Endometrium (tissue), 2 donors: Measurements from ENCODE around the gene TOR1AIP1.
"Not testable (repeated sequence)": the region's sequence is repeated elsewhere in the genome, so short reads cannot be mapped to it uniquely, and the experiment has no call there.

Experiments
- FAIRE-seq: peaks from 2 replicates; lab custom pipeline; 2012; peaks lifted over from hg19 to GRCh38; lab: Jason Lieb, UNC
- donor health status: control.
- donor health status: control.

TOR1AIP1 gene

GRCh38 chr1:179937668-179938254 lies 55.7 kb downstream of the TOR1AIP1 start:
- FAIRE-seq, result no peak

- no peak for FAIRE-seq
Measured at GRCh38 chr1:179938752-179939151, 56.7 kb downstream of the TOR1AIP1 start.

GRCh38 chr1:179939941-179940340 lies 57.9 kb downstream of the TOR1AIP1 start:
- FAIRE-seq, result no peak

- FAIRE-seq, result no peak
Measured at GRCh38 chr1:179941454-179941853, 59.4 kb downstream of the TOR1AIP1 start.

- FAIRE-seq, result no peak
Measured at GRCh38 chr1:179950651-179951050, 68.6 kb downstream of the TOR1AIP1 start.

GRCh38 chr1:179951383-179952144 lies 69.5 kb downstream of the TOR1AIP1 start:
- FAIRE-seq, result no peak

GRCh38 chr1:179952186-179952585 lies 70.1 kb downstream of the TOR1AIP1 start:
- FAIRE-seq, result no peak

- no peak for FAIRE-seq
Measured at GRCh38 chr1:179953974-179954492, 71.9 kb downstream of the TOR1AIP1 start.

GRCh38 chr1:179954493-179955286 lies 72.6 kb downstream of the TOR1AIP1 start, which contains the start of gene CEP350:
Gene CEP350, plus strand, starts transcription at chr1:179954810. Its CDS starts 31,372 bp downstream, at chr1:179986182.
- FAIRE-seq, result peak; percentile 95

- no peak for FAIRE-seq
Measured at GRCh38 chr1:179955287-179955680, 73.2 kb downstream of the TOR1AIP1 start.

- FAIRE-seq, result no peak
Measured at GRCh38 chr1:179955731-179956130, 73.6 kb downstream of the TOR1AIP1 start.

GRCh38 chr1:179958359-179958758 lies 76.3 kb downstream of the TOR1AIP1 start:
- no peak for FAIRE-seq

GRCh38 chr1:179962168-179962567 lies 80.1 kb downstream of the TOR1AIP1 start:
- FAIRE-seq, result not testable (repeated sequence)

GRCh38 chr1:179966551-179966950 lies 84.5 kb downstream of the TOR1AIP1 start:
- no peak for FAIRE-seq

- FAIRE-seq, result no peak
Measured at GRCh38 chr1:179968284-179968993, 86.4 kb downstream of the TOR1AIP1 start.

GRCh38 chr1:179968994-179969919 lies 87.2 kb downstream of the TOR1AIP1 start:
- no peak for FAIRE-seq
